Suppressor macrophage (primary cell): ENCODE measurements around the gene TOMM40.
"Not testable (repeated sequence)": the region's sequence is repeated elsewhere in the genome, so short reads cannot be mapped to it uniquely, and the experiment has no call there.

Experiments
- DNase-seq, 4 experiments: peaks; one replicate each; pipeline ENCODE4 v3.0.0-alpha.2; 2020 to 2022

Gene TOMM40

DNA sequence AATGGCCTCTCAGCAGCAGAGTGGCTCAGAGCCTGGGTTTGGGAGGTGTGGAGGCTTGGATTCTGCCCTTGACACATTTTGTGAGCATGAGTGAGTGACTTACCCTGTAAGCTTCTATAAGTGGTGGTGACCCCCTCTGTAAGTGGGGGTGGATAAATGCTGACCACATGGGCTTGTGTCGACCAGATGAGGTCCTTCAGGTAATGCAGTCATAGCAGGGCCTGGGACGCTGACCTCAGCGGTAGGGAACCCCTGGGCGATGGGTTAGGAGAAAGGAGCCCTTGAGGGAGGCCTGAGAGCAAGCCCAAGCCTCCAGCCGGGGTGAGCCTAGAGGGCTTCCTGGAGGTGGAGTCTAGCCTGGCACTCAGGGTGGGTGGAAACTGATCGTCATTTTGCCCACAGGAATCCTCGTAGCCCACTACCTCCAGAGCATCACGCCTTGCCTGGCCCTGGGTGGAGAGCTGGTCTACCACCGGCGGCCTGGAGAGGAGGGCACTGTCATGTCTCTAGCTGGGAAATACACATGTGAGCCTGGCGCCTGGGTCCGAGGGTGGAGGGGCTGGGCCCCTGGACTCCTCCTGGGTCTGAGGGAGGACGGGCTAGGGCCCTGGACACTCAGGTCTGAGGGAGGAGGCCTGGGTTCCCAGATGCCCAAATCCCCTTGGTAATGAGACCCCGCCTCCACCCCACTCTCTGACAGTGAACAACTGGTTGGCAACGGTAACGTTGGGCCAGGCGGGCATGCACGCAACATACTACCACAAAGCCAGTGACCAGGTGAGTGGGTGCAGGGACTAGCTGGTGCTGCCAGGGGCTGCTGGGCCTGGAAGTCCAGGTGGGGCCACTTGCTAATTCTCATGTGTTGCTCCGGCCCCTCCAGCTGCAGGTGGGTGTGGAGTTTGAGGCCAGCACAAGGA, 9.5 kb downstream of the TOMM40 start:
- no peak for DNase-seq

DNA sequence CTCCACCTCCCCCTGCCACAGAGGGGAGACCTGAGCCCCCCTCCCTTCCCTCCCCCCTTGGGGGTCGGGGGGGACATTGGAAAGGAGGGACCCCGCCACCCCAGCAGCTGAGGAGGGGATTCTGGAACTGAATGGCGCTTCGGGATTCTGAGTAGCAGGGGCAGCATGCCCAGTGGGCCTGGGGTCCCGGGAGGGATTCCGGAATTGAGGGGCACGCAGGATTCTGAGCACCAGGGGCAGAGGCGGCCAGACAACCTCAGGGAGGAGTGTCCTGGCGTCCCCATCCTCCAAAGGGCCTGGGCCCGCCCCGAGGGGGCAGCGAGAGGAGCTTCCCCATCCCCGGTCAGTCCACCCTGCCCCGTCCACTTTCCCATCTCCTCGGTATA, 12.2 kb downstream of the TOMM40 start:
- no peak for DNase-seq

DNA sequence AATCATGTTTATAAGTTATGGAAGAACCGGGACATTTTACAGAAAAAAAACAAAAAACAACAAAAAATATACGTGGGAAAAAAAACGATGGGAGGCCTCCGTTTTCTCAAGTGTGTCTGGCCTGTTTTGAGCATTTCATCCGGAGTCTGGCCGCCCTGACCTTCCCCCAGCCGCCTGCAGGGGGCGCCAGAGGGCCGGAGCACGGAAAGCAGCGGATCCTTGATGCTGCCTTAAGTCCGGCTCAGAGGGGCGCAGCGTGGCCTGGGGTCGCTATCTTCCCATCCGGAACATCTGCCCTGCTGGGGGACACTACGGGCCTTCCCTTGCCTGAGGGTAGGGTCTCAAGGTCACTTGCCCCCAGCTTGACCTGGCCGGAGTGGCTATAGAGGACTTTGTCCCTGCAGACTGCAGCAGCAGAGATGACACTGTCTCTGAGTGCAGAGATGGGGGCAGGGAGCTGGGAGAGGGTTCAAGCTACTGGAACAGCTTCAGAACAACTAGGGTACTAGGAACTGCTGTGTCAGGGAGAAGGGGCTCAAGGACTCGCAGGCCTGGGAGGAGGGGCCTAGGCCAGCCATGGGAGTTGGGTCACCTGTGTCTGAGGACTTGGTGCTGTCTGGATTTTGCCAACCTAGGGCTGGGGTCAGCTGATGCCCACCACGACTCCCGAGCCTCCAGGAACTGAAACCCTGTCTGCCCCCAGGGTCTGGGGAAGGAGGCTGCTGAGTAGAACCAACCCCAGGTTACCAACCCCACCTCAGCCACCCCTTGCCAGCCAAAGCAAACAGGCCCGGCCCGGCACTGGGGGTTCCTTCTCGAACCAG, 12.8 kb downstream of the TOMM40 start:
- peak; percentile 69 to 88 (median 82) for DNase-seq

DNA sequence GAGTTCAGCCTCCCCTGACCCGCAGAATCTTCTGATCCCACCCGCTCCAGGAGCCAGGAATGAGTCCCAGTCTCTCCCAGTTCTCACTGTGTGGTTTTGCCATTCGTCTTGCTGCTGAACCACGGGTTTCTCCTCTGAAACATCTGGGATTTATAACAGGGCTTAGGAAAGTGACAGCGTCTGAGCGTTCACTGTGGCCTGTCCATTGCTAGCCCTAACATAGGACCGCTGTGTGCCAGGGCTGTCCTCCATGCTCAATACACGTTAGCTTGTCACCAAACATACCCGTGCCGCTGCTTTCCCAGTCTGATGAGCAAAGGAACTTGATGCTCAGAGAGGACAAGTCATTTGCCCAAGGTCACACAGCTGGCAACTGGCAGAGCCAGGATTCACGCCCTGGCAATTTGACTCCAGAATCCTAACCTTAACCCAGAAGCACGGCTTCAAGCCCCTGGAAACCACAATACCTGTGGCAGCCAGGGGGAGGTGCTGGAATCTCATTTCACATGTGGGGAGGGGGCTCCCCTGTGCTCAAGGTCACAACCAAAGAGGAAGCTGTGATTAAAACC, 13.5 kb downstream of the TOMM40 start:
- DNase-seq, result peak in 1 of 4 experiments; percentile 20

DNA sequence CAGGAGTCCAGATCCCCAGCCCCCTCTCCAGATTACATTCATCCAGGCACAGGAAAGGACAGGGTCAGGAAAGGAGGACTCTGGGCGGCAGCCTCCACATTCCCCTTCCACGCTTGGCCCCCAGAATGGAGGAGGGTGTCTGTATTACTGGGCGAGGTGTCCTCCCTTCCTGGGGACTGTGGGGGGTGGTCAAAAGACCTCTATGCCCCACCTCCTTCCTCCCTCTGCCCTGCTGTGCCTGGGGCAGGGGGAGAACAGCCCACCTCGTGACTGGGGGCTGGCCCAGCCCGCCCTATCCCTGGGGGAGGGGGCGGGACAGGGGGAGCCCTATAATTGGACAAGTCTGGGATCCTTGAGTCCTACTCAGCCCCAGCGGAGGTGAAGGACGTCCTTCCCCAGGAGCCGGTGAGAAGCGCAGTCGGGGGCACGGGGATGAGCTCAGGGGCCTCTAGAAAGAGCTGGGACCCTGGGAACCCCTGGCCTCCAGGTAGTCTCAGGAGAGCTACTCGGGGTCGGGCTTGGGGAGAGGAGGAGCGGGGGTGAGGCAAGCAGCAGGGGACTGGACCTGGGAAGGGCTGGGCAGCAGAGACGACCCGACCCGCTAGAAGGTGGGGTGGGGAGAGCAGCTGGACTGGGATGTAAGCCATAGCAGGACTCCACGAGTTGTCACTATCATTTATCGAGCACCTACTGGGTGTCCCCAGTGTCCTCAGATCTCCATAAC, 14.5 kb downstream of the TOMM40 start, which contains the start of gene APOE:
Gene APOE (plus strand): TSS at position 360 of the 724 bp plus-strand sequence. CDS start 829 bp downstream, outside the sequence.
- DNase-seq, result peak; percentile 70 to 89 (median 80)

DNA sequence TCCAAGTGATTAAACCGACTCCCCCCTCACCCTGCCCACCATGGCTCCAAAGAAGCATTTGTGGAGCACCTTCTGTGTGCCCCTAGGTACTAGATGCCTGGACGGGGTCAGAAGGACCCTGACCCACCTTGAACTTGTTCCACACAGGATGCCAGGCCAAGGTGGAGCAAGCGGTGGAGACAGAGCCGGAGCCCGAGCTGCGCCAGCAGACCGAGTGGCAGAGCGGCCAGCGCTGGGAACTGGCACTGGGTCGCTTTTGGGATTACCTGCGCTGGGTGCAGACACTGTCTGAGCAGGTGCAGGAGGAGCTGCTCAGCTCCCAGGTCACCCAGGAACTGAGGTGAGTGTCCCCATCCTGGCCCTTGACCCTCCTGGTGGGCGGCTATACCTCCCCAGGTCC, 16.6 kb downstream of the TOMM40 start:
- DNase-seq, result no peak

DNA sequence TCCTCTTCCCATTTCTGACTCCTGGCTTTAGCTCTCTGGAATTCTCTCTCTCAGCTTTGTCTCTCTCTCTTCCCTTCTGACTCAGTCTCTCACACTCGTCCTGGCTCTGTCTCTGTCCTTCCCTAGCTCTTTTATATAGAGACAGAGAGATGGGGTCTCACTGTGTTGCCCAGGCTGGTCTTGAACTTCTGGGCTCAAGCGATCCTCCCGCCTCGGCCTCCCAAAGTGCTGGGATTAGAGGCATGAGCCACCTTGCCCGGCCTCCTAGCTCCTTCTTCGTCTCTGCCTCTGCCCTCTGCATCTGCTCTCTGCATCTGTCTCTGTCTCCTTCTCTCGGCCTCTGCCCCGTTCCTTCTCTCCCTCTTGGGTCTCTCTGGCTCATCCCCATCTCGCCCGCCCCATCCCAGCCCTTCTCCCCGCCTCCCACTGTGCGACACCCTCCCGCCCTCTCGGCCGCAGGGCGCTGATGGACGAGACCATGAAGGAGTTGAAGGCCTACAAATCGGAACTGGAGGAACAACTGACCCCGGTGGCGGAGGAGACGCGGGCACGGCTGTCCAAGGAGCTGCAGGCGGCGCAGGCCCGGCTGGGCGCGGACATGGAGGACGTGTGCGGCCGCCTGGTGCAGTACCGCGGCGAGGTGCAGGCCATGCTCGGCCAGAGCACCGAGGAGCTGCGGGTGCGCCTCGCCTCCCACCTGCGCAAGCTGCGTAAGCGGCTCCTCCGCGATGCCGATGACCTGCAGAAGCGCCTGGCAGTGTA, 17.2 kb downstream of the TOMM40 start:
- DNase-seq, result no peak

DNA sequence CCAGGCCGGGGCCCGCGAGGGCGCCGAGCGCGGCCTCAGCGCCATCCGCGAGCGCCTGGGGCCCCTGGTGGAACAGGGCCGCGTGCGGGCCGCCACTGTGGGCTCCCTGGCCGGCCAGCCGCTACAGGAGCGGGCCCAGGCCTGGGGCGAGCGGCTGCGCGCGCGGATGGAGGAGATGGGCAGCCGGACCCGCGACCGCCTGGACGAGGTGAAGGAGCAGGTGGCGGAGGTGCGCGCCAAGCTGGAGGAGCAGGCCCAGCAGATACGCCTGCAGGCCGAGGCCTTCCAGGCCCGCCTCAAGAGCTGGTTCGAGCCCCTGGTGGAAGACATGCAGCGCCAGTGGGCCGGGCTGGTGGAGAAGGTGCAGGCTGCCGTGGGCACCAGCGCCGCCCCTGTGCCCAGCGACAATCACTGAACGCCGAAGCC, 17.8 kb downstream of the TOMM40 start:
- DNase-seq, result peak in 1 of 4 experiments; percentile 4

DNA sequence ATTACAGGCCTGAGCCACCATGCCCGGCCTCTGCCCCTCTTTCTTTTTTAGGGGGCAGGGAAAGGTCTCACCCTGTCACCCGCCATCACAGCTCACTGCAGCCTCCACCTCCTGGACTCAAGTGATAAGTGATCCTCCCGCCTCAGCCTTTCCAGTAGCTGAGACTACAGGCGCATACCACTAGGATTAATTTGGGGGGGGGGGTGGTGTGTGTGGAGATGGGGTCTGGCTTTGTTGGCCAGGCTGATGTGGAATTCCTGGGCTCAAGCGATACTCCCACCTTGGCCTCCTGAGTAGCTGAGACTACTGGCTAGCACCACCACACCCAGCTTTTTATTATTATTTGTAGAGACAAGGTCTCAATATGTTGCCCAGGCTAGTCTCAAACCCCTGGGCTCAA, 18.7 kb downstream of the TOMM40 start:
- no peak for DNase-seq

DNA sequence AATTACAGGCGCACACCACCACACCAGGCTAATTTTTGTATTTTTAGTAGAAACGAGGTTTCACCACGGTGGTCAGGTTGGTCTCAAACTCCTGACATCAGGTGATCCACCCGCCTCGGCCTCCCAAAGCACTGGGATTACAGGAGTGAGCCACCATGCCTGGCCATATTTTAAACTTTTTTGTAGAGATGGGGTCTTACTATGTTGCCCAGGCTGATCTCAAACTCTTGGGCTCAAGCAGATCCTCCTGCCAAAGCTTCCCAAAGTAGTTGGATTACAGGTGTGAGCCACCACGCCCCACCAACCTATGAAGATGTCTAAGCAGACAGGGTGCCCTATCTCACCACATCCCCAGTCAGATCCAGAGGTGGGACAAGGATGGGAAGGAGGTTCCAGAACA, 20.8 kb downstream of the TOMM40 start:
- not testable (repeated sequence) for DNase-seq

DNA sequence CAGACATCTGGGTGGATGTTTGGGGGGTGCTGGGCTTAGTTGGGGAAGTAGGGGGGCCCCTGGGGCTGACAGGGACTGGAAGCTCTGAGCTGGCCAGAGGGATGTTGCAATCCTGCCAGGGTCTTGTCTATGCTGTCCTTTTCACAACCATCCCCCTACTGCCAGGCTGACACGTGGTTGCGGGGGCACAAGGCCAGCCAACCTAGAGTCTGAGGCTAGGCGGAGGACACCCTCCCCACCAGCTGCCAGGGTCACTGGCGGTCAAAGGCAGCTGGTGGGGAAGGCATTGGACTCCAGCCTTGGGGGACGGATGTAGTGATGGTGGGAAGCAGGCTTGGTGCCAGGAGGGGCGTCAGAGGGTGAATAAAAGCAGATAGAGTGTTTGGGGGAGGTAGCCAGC, 21.8 kb downstream of the TOMM40 start:
- peak; percentile 80 to 93 (median 88) for DNase-seq

DNA sequence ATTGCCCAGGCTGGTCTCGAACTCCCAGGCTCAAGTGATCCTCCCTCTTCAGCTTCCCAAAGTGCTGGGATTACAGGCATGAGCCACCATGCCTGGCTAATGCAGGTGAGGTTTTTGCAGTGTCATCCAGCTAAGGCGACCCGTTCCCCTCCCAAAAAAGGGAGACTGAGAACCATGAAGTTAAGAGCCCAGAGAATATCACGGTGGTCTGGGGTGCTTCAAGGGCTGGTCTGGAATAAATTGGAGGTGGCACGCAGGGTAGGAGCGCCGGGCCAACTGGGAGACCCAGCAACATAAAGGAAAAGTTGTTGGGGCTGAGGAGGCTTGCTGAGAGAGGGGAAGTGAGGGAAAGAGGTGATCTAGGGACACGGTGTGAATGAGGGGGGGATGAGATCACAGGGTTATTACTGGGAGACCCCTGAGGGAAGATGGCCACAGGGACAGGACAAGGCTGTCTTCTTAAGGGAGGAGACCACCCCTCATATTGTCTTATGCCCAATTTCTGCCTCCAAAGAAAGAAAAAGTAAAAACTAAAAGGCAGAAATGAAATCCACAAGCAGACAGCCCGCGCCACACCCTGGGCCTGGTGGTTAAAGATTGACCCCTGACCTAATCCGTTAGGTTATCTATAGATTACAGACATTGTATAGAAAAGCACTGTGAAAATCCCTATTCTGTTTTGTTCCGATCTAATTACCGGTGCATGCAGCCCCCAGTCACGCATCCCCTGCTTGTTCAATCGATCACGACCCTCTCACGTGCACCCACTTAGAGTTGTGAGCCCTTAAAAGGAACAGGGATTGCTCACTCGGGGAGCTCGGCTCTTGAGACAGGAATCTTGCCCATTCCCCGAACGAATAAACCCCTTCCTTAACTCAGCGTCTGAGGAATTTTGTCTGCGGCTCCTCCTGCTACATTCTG, 22.7 kb downstream of the TOMM40 start:
- peak in 1 of 4 experiments; percentile 36 for DNase-seq

DNA sequence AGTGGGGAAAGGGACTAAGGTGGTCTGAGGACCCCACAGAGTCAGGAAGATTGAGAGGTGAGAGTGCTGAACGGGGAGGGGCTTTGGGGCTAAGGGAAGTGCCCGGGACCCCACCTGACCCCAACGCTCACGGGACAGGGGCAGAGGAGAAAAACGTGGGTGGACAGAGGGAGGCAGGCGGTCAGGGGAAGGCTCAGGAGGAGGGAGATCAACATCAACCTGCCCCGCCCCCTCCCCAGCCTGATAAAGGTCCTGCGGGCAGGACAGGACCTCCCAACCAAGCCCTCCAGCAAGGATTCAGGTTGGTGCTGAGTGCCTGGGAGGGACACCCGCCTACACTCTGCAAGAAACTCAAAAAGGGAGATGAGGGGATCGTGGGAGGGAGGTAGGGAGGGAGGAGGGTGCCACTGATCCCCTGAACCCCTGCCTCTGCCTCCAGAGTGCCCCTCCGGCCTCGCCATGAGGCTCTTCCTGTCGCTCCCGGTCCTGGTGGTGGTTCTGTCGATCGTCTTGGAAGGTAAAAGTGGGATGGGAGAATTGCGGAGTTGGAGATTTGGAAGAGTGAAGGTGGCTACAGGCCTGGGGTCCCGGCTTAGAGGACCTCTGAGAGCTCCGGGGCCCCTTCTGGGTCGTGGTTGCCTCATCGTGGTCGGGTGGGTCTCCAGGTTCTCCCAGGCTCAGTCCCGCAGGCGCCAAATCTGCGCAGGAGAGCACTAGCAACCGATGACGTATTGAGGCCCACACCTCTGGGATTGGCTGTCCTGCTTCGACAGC, 23.6 kb downstream of the TOMM40 start, which contains the start of gene APOC1:
Gene APOC1 (plus strand): TSS at position 176 of the 774 bp plus-strand sequence. CDS start 284 bp downstream, at position 460.
- peak; percentile 83 to 90 (median 87) for DNase-seq

DNA sequence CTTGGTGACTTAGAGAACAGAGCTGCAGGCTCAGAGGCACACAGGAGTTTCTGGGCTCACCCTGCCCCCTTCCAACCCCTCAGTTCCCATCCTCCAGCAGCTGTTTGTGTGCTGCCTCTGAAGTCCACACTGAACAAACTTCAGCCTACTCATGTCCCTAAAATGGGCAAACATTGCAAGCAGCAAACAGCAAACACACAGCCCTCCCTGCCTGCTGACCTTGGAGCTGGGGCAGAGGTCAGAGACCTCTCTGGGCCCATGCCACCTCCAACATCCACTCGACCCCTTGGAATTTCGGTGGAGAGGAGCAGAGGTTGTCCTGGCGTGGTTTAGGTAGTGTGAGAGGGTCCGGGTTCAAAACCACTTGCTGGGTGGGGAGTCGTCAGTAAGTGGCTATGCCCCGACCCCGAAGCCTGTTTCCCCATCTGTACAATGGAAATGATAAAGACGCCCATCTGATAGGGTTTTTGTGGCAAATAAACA, 33.2 kb downstream of the TOMM40 start:
- DNase-seq, result peak in 3 of 4 experiments; percentile 38 to 57 (median 53)

DNA sequence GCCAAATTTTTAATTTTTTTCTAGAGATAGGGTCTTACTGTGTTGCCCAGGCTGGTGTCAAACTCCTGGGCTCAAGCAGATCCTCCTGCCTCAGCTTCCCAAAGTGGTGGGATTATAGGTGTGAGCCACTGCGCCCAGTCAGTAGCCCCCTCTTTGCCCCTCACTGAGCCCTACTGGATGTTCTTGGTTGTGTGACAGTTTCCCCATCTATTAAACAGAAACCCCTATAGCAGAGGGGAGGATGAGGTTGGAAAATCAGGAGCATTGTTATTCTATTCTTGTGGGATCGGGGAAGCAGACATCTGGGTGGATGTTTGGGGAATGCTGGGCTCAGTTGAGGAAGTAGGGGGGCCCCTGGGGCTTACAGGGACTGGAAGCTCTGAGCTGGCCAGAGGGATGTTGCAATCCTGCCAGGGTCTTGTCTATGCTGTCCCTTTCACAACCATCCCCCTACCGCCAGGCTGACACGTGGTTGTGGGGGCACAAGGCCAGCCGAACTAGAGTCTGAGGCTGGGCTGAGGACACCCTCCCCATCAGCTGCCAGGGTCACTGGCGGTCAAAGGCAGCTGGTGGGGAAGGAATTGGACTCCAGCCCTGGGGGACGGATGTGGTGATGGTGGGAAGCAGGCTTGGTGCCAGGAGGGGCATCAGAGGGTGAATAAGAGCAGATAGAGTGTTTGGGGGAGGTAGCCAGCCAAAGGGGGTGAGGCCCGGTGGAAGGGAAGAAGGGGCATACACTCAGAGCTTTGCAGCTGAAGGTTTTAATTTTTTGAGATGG, 34.2 kb downstream of the TOMM40 start:
- DNase-seq, result peak; percentile 90 to 96 (median 94)

DNA sequence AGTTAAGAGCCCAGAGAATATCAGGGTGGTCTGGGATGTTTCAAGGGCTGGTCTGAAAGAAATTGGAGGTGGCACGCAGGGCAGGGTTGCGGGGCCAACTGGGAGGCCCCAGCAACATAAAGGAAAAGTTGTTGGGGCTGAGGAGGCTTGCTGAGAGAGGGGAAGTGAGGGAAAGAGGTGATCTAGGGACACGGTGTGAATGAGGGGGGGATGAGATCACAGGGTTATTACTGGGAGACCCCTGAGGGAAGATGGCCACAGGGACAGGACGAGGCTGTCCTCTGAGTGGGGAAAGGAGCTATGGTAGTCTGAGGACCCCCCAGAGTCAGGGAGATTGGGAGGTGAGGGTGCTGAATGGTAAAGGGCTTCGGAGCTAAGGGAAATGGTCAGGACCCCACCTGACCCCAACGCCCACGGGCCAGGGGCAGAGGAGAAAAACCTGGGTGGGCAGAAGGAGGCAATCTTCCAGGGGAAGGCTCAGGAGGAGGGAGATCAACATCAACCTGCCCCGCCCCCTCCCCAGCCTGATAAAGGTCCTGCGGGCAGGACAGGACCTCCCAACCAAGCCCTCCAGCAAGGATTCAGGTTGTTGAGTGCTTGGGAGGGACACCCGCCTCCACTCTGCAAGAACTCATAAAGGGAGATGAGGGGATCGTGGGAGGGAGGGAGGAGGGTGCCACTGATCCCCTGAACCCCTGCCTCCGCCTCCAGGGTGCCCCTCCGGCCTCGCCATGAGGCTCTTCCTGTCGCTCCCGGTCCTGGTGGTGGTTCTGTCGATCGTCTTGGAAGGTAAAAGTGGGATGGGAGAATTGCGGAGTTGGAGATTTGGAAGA, 35.4 kb downstream of the TOMM40 start:
- not testable (repeated sequence) for DNase-seq

DNA sequence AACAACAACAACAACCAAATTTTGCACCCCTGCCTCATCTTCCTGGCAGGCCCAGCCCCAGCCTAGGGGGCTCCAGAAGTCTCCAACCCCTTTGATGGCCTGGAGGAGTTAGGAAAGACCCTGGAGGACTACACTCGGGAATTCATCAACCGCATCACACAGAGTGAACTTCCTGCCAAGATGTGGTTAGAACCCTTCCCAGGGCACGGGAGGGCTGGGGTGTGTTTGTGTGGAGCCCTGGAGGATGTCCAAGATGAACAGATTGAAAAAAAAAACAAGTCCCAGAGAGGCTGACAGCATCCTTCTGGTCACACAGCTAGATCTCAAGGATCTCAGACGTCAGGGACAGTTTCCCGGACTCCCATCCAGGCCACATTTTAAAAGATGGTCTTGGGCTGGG, 36.7 kb downstream of the TOMM40 start:
- DNase-seq, result no peak
